Measurements from ENCODE around the gene ITGA8.

DNA sequence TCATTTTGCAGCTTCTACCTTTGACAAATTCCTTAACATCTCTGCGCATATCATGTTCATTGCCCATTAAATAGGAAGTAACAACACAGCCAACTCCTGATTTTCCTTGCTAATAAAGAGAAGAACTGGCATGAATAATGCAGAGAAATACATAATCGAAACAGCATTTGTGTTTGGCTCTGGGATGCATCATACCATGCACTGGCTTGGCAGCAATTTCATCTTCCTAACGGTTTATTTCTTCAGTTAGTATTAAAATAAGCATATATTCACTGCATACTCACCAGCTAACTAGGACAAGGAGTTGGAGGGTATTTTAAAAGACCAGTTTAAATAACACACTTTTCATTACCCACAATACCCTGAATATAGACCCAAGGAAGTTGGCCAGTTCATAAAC, 132.5 kb downstream of the ITGA8 start:
- TF ChIP-seq, protein P1, sequence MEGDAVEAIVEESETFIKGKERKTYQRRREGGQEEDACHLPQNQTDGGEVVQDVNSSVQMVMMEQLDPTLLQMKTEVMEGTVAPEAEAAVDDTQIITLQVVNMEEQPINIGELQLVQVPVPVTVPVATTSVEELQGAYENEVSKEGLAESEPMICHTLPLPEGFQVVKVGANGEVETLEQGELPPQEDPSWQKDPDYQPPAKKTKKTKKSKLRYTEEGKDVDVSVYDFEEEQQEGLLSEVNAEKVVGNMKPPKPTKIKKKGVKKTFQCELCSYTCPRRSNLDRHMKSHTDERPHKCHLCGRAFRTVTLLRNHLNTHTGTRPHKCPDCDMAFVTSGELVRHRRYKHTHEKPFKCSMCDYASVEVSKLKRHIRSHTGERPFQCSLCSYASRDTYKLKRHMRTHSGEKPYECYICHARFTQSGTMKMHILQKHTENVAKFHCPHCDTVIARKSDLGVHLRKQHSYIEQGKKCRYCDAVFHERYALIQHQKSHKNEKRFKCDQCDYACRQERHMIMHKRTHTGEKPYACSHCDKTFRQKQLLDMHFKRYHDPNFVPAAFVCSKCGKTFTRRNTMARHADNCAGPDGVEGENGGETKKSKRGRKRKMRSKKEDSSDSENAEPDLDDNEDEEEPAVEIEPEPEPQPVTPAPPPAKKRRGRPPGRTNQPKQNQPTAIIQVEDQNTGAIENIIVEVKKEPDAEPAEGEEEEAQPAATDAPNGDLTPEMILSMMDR (IDR thresholded peaks at IDR 0.05): no peak
- TF ChIP-seq POLR2AphosphoS5 (IDR thresholded peaks at IDR 0.05; ENCODE audit: insufficient read depth in 1 of 2, low read depth in 1 of 2) (no peak), POLR2A (IDR thresholded peaks at IDR 0.05) (no peak)
